Neural crest cell (in vitro differentiated cells): ENCODE measurements around the gene MED12L. TPM values are rescaled to one million over a fixed set of nuclear protein-coding genes. Genes with fewer than 3 reads are reported as not detected.
"Not testable (repeated sequence)": the region's sequence is repeated elsewhere in the genome, so short reads cannot be mapped to it uniquely, and the experiment has no call there.

ENCODE experiments used
- DNase-seq: peaks from one replicate; pipeline ENCODE4 v3.0.0; 2021; ENCODE audit warnings: low read depth, mixed read lengths, low spot score
- H3K27ac Mint-ChIP-seq: one replicate; pipeline ENCODE4 v1.8.0; 2021; ENCODE audit warnings: mild to moderate bottlenecking, mixed read lengths; ENCODE audit not compliant: unreplicated experiment
- H3K27me3 Mint-ChIP-seq: 2 replicates; pipeline ENCODE4 v1.8.0; 2021; ENCODE audit warnings: low read depth, mild to moderate bottlenecking, mixed read lengths
- H3K36me3 Mint-ChIP-seq: 2 replicates; pipeline ENCODE4 v1.8.0; 2021; ENCODE audit warnings: low read depth, mild to moderate bottlenecking, mixed read lengths
- H3K4me1 Mint-ChIP-seq: 2 replicates; pipeline ENCODE4 v1.8.0; 2021; ENCODE audit warnings: mixed read lengths
- H3K4me3 Mint-ChIP-seq: one replicate; pipeline ENCODE4 v1.8.0; 2021; ENCODE audit warnings: mild to moderate bottlenecking, mixed read lengths
- H3K9me3 Mint-ChIP-seq: 2 replicates; pipeline ENCODE4 v1.8.0; 2021; ENCODE audit warnings: mixed read lengths
- total RNA-seq: library from RNA; stranded (reverse); gene quantifications from 2 replicates; pipeline ENCODE4 v1.2.1, GENCODE V29; 2021
- TF ChIP-seq, protein P1 (sequence below): fragments of 200-600 bp; sonication (generic); conservative IDR thresholded peaks from 2 replicates; pipeline ENCODE4 v1.5.0; 2021; ENCODE audit warnings: antibody characterized with exemption, mild to moderate bottlenecking

The MED12L gene
- total RNA-seq, 1 donor from 2014 or later, result 12.2 TPM

DNA sequence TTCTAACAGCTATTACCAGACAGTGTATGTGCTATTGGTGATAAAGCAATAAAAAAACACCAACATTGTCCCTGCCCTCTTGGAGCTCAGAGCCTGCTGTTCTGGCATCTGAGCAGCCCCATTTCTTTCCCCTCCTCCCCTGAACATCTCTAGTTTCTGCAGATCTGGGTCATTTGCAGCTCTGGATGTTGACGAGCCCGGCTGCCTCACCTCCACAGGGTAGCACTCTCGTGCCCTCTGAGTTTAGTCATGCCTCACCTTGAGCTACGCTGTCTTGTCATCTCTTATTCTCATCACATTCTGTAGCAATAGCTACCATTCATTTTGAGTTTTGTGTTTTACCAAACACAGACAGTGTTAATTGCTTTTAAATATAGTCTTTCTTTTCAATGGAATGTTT lies 147.5 kb downstream of the MED12L start:
- H3K27me3 Mint-ChIP-seq, result no peaks in the 10 kb centered on the region
- H3K27ac Mint-ChIP-seq, result no peak overlapping the region
- H3K4me3 Mint-ChIP-seq, result no peak overlapping the region
- H3K36me3 Mint-ChIP-seq, result peaks cover 3% of the 10 kb centered on the region
- H3K4me1 Mint-ChIP-seq, result peaks cover 14% of the 10 kb centered on the region
- TF ChIP-seq, protein P1, sequence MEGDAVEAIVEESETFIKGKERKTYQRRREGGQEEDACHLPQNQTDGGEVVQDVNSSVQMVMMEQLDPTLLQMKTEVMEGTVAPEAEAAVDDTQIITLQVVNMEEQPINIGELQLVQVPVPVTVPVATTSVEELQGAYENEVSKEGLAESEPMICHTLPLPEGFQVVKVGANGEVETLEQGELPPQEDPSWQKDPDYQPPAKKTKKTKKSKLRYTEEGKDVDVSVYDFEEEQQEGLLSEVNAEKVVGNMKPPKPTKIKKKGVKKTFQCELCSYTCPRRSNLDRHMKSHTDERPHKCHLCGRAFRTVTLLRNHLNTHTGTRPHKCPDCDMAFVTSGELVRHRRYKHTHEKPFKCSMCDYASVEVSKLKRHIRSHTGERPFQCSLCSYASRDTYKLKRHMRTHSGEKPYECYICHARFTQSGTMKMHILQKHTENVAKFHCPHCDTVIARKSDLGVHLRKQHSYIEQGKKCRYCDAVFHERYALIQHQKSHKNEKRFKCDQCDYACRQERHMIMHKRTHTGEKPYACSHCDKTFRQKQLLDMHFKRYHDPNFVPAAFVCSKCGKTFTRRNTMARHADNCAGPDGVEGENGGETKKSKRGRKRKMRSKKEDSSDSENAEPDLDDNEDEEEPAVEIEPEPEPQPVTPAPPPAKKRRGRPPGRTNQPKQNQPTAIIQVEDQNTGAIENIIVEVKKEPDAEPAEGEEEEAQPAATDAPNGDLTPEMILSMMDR, result no peak
- H3K9me3 Mint-ChIP-seq, result no peaks in the 10 kb centered on the region
- no peak for DNase-seq

DNA sequence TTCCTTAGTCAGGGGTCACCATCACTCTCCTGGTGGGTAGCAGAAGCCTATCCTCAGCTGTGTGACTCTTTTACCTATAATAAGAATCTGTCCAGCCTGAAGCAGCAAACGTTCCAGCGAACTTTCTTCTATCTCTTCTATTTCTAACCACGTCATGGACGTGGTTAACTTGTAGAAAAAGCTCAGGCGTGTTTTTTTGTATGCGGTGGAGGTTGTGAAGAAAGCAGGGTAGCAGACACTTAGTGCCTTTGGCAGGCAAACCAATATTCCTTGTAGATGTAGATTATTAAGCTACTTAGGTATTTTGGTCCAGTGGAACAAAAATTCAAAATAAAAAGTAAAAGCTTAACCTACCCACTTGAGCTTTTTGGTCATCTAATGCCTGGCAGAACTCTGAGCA lies 149.4 kb downstream of the MED12L start:
- Mint-ChIP-seq H3K27ac (no peak overlapping the region), H3K4me3 (no peak overlapping the region), H3K4me1 (peaks cover 4% of the 10 kb centered on the region), H3K9me3 (no peaks in the 10 kb centered on the region), H3K36me3 (peaks cover 5% of the 10 kb centered on the region), H3K27me3 (no peaks in the 10 kb centered on the region)
- DNase-seq, result no peak
- TF ChIP-seq, protein P1, result no peak

DNA sequence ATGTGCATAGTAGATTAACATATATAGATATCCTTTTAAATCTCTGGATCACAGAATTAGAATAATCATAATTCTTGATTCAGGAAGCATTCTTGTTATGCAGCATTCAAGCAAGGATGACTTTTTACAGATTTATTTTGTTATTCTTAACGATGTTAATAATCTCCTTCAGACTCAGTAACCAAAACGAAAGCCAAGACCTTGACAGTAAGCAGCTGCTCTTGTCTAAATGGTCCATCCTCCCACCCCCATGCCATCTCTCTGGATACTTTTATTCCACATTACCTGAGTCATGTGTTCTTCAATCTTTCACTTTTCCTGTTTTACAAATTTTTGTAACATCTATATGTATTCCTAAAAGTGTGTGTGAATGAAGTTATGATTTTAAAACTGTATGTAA lies 150.9 kb downstream of the MED12L start:
- Mint-ChIP-seq H3K36me3 (peaks cover 6% of the 10 kb centered on the region), H3K9me3 (no peaks in the 10 kb centered on the region)

DNA sequence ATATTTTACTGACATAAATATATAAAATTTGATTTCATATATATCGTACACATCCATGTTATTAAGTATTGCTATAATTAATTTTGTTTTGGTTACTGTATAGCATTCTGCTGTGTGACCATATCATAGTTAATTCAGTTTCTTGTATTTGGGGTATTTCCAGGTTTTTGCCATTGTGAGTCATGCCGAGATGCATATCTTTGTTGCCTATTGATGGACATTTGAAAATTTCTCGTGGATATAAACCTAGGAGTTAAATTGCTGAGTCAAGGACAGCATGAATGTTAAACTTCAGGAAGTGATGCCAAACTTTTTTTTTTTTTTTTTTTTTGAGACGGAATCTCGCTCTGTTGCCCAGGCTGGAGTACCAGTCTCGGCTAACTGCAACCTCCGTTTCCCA lies 151.3 kb downstream of the MED12L start:
- no peak overlapping the region for H3K4me3 Mint-ChIP-seq
- no peak for DNase-seq
- peaks cover 11% of the 10 kb centered on the region for H3K36me3 Mint-ChIP-seq
- H3K27ac Mint-ChIP-seq, result no peak overlapping the region
- TF ChIP-seq, protein P1, result no peak
- no peaks in the 10 kb centered on the region for H3K27me3 Mint-ChIP-seq
- H3K4me1 Mint-ChIP-seq, result no peaks in the 10 kb centered on the region
- no peaks in the 10 kb centered on the region for H3K9me3 Mint-ChIP-seq

More for the DNA sequence above, 150.9 kb downstream of the MED12L start:
- no peak for DNase-seq
- Mint-ChIP-seq H3K27me3 (no peaks in the 10 kb centered on the region), H3K27ac (no peak overlapping the region), H3K4me3 (no peak overlapping the region), H3K4me1 (no peaks in the 10 kb centered on the region)
- TF ChIP-seq, protein P1, result no peak

DNA sequence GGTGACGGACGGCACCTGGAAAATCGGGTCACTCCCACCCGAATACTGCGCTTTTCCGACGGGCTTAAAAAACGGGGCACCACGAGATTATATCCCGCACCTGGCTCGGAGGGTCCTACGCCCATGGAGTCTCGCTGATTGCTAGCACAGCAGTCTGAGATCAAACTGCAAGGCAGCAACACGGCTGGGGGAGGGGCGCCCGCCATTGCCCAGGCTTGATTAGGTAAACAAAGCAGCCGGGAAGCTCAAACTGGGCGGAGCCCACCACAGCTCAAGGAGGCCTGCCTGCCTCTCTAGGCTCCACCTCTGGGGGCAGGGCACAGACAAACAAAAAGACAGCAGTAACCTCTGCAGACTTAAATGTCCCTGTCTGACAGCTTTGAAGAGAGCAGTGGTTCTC lies 156.5 kb downstream of the MED12L start:
- not testable (repeated sequence) for DNase-seq, H3K4me3 Mint-ChIP-seq, H3K9me3 Mint-ChIP-seq, H3K27me3 Mint-ChIP-seq, H3K27ac Mint-ChIP-seq, H3K36me3 Mint-ChIP-seq, H3K4me1 Mint-ChIP-seq

- Mint-ChIP-seq H3K9me3 (no peaks in the 10 kb centered on the region), H3K36me3 (no peaks in the 10 kb centered on the region), H3K4me1 (no peaks in the 10 kb centered on the region), H3K27me3 (no peaks in the 10 kb centered on the region), H3K27ac (no peak overlapping the region), H3K4me3 (no peak overlapping the region)
- no peak for DNase-seq
- TF ChIP-seq, protein P1, result no peak
Measured at GRCh38 chr3:151248772-151249337, 163.4 kb downstream of the MED12L start.
